A549 (cell line): ENCODE data around the gene FUCA1. TPM values are rescaled to one million over a fixed set of nuclear protein-coding genes. Genes with fewer than 3 reads are reported as not detected.
A peak's percentile ranks its signal among the peaks of the same experiment; 100 is the strongest.

Source experiments
- ATAC-seq, 2 experiments: fragments of 200-7000 bp in 1 of 2; fragments of >200 bp in 1 of 2; cut with Nextera tagmentation in 1 of 2; cut with Tn5 transposase in 1 of 2; 3 replicates each; pipeline versions ENCODE4 v1.8.0 to v1.9.1; 2018 to 2020; ENCODE audit warnings: mild to moderate bottlenecking in 1 of 2, moderate library complexity in 1 of 2
- CTCF ChIA-PET: fragments of 300-600 bp; sonication (Branson Sonifier 250); formaldehyde crosslinking; extraction: SDS; loops from one replicate; lab custom pipeline; 2021; ENCODE audit warnings: antibody characterized with exemption, inconsistent platforms; lab: Yijun Ruan, JAX
- POLR2A ChIA-PET: fragments of 350-600 bp; formaldehyde crosslinking; extraction: SDS; loops from one replicate; lab custom pipeline; 2021; ENCODE audit warnings: antibody characterized with exemption, inconsistent platforms; lab: Yijun Ruan, JAX
- DNase-seq, 2 experiments: peaks; one replicate each; pipeline versions ENCODE4 v3.0.0 to v3.0.0-alpha.2; 2011 to 2016; ENCODE audit warnings: low read depth in 1 of 2, low spot score in 1 of 2
- FAIRE-seq: peaks from 2 replicates; lab custom pipeline; 2011; peaks lifted over from hg19 to GRCh38; lab: Jason Lieb, UNC
- H3K27ac ChIP-seq, 2 experiments: fragments of >200 bp; sonication (Bioruptor Twin); formaldehyde crosslinking; 3 replicates each; pipeline ENCODE4 v1.5.1; 2016 to 2017
- H3K4me1 ChIP-seq: fragments of >200 bp; sonication (Bioruptor Twin); formaldehyde crosslinking; 3 replicates; pipeline ENCODE4 v1.6.1; 2016
- H3K4me2 ChIP-seq: fragments of >200 bp; sonication (Bioruptor Twin); formaldehyde crosslinking; 3 replicates; pipeline ENCODE4 v1.6.1; 2016
- H3K4me3 ChIP-seq: fragments of >200 bp; sonication (Bioruptor Twin); formaldehyde crosslinking; 3 replicates; pipeline ENCODE4 v1.5.1; 2016
- H3K9me3 ChIP-seq: fragments of >200 bp; sonication (Bioruptor Twin); formaldehyde crosslinking; 3 replicates; pipeline ENCODE4 v1.6.1; 2016
- CBX2 ChIP-seq: fragments of 200-600 bp; sonication (generic); IDR thresholded peaks from 2 replicates; pipeline ENCODE4 v1.6.1; 2016; ENCODE audit warnings: low read depth, mild to moderate bottlenecking, borderline replicate concordance
- CEBPB ChIP-seq, 2 experiments: fragments of >200 bp in 1 of 2; sonication (Bioruptor Twin) in 1 of 2; formaldehyde crosslinking in 1 of 2; IDR thresholded peaks; 2 replicates each; pipeline ENCODE4 v1.6.1; 2012 to 2016
- CHD4 ChIP-seq: fragments of 200-600 bp; sonication (generic); IDR thresholded peaks from 2 replicates; pipeline ENCODE4 v1.6.1; 2016; ENCODE audit warnings: antibody characterized with exemption, mild to moderate bottlenecking, borderline replicate concordance
- EHMT2 ChIP-seq: fragments of 200-600 bp; sonication (generic); IDR thresholded peaks from 2 replicates; pipeline ENCODE4 v1.6.1; 2016; ENCODE audit warnings: antibody characterized with exemption, low read depth, mild to moderate bottlenecking, moderate library complexity
- EP300 ChIP-seq, 2 experiments: fragments of >200 bp; sonication (Bioruptor Twin); formaldehyde crosslinking; IDR thresholded peaks; 2 replicates in 1 of 2; 3 replicates in 1 of 2; pipeline ENCODE4 v1.6.1; 2016 to 2017
- ESRRA ChIP-seq: fragments of 150-350 bp; IDR thresholded peaks from 2 replicates; pipeline ENCODE4 v1.6.1; 2014; ENCODE audit warnings: mild to moderate bottlenecking, low read length, borderline replicate concordance
- FOSL2 ChIP-seq, 2 experiments: fragments of 450-650 bp in 1 of 2; fragments of >200 bp in 1 of 2; sonication (Bioruptor Twin) in 1 of 2; formaldehyde crosslinking; IDR thresholded peaks; 2 replicates each; pipeline versions ENCODE4 v1.5.0 to v1.6.1; 2016 to 2020; ENCODE audit warnings: mild to moderate bottlenecking in 1 of 2, moderate library complexity in 1 of 2
- GATA3 ChIP-seq: IDR thresholded peaks from 2 replicates; pipeline ENCODE4 v1.6.1; 2012; ENCODE audit warnings: borderline replicate concordance
- HDAC2 ChIP-seq: fragments of 200-600 bp; sonication (generic); IDR thresholded peaks from 2 replicates; pipeline ENCODE4 v1.6.1; 2016
- HOXA7 ChIP-seq: fragments of 250-450 bp; sonication (Bioruptor Pico); IDR thresholded peaks from 2 replicates; pipeline ENCODE4 v1.5.0; 2020; ENCODE audit warnings: mild to moderate bottlenecking, moderate library complexity
- JUNB ChIP-seq: fragments of >200 bp; sonication (Bioruptor Twin); formaldehyde crosslinking; IDR thresholded peaks from 2 replicates; pipeline ENCODE4 v1.6.1; 2016
- KDM1A ChIP-seq: fragments of 200-600 bp; sonication (generic); IDR thresholded peaks from 2 replicates; pipeline ENCODE4 v1.6.1; 2016; ENCODE audit warnings: low read depth, mild to moderate bottlenecking
- KDM5A ChIP-seq: fragments of 200-600 bp; sonication (generic); IDR thresholded peaks from 2 replicates; pipeline ENCODE4 v1.6.1; 2016; ENCODE audit warnings: antibody characterized with exemption, mild to moderate bottlenecking
- MAZ ChIP-seq: fragments of 150-350 bp; IDR thresholded peaks from 2 replicates; pipeline ENCODE4 v1.6.1; 2014; ENCODE audit warnings: antibody characterized with exemption, low read depth, low read length, borderline replicate concordance
- MYC ChIP-seq: IDR thresholded peaks from 2 replicates; pipeline ENCODE4 v1.6.1; 2012; ENCODE audit warnings: mild to moderate bottlenecking, inconsistent platforms, low read length, improper control_type of control experiment, borderline replicate concordance
- NR3C1 ChIP-seq: fragments of >200 bp; sonication (Bioruptor Twin); formaldehyde crosslinking; IDR thresholded peaks from 3 replicates; pipeline ENCODE4 v1.6.1; 2017
- PBX3 ChIP-seq: IDR thresholded peaks from 2 replicates; pipeline ENCODE4 v1.6.1; 2012
- PHF8 ChIP-seq: fragments of 200-600 bp; sonication (generic); IDR thresholded peaks from 2 replicates; pipeline ENCODE4 v1.6.1; 2016; ENCODE audit warnings: low read depth, mild to moderate bottlenecking, antibody characterized with exemption, moderate library complexity, borderline replicate concordance
- POLR2AphosphoS2 ChIP-seq: conservative IDR thresholded peaks from 2 replicates; pipeline ENCODE4 v1.6.1; 2012; ENCODE audit warnings: low read length, improper control_type of control experiment, inconsistent platforms
- RAD21 ChIP-seq, 2 experiments: fragments of >200 bp in 1 of 2; sonication (Bioruptor Twin) in 1 of 2; formaldehyde crosslinking in 1 of 2; IDR thresholded peaks in 1 of 2; conservative IDR thresholded peaks in 1 of 2; 2 replicates in 1 of 2; 3 replicates in 1 of 2; pipeline ENCODE4 v1.6.1; 2012 to 2018; ENCODE audit warnings: inconsistent platforms in 1 of 2
- RNF2 ChIP-seq: fragments of 200-600 bp; sonication (generic); IDR thresholded peaks from 2 replicates; pipeline ENCODE4 v1.6.1; 2016; ENCODE audit warnings: low read depth, mild to moderate bottlenecking, antibody characterized with exemption, moderate library complexity, borderline replicate concordance
- ZC3H11A ChIP-seq: fragments of 450-650 bp; IDR thresholded peaks from 2 replicates; pipeline ENCODE4 v1.6.1; 2014; ENCODE audit warnings: antibody characterized with exemption, mild to moderate bottlenecking
- ZFP36 ChIP-seq: fragments of 450-650 bp; IDR thresholded peaks from 2 replicates; pipeline ENCODE4 v1.6.1; 2014; ENCODE audit warnings: borderline replicate concordance; ENCODE audit not compliant: partially characterized antibody
- WGBS: methylation state at CpG from one replicate; pipeline ENCODE4 v1.1.6; 2017; ENCODE audit errors: missing lambda C conversion rate; 5-methylcytosine and 5-hydroxymethylcytosine counted together
- polyA plus RNA-seq, 4 experiments: library from polyadenylated mRNA; depleted of rRNA in 3 of 4; stranded (reverse); fragments of >200 nt; fragmentation: RNase III in 1 of 4; extraction: RNeasy Plus Mini Kit Qiagen cat#74134 plus additional on column Dnase treatment in 1 of 4; gene quantifications; 2 replicates in 3 of 4; 3 replicates in 1 of 4; pipeline ENCODE4 v1.2.3, GENCODE V29; 2011 to 2017
- TF ChIP-seq, protein P1 (sequence below): IDR thresholded peaks from 2 replicates; pipeline ENCODE4 v1.6.1; 2012
- TF ChIP-seq, protein P2 (sequence below): fragments of 450-650 bp; IDR thresholded peaks from 2 replicates; pipeline ENCODE4 v1.6.1; 2014; ENCODE audit warnings: antibody characterized with exemption

The FUCA1 gene
- polyA plus RNA-seq, 2 of the 4 experiments (the other 2 are of a cell fraction), result 9.7 to 16.1 TPM

DNA sequence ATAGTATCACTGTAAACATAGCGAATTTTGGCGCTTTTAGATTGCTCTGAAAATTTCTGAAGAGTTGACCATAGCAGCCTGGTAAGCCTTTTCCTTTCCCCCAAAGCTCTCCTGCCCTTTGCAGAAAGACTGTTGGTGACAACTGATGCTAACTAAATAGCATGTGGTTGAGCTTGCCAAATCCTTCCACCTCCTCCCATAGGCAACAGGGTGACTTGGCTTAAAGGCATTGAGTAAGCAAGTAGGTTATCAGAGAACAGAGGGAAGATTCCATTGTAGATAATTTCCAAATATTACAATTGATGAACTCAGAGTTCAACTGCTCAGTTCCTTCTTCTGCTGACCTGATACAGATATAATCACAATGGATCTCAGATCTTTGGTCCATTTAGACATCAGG lies 22.9 kb downstream of the FUCA1 start:
- Histone ChIP-seq H3K9me3 (0 out of 3 replicates have a peak, but pooled peaks cover 4% of the 10 kb centered on the region), H3K27ac (no peak overlapping the region), H3K4me1 (no peaks in the 10 kb centered on the region)
- POLR2A ChIA-PET, result no interaction called here
- DNase-seq, result no peak
- no peak for TF ChIP-seq HDAC2
- TF ChIP-seq, all 56 proteins: peak for 0
- Histone ChIP-seq H3K4me2 (no peak overlapping the region), H3K4me3 (no peak overlapping the region)
- CTCF ChIA-PET, result no interaction called here
- 94% methylated on average over 2 of the region's 2 CpGs for WGBS
- FAIRE-seq, result no peak
- no peak for ATAC-seq

DNA sequence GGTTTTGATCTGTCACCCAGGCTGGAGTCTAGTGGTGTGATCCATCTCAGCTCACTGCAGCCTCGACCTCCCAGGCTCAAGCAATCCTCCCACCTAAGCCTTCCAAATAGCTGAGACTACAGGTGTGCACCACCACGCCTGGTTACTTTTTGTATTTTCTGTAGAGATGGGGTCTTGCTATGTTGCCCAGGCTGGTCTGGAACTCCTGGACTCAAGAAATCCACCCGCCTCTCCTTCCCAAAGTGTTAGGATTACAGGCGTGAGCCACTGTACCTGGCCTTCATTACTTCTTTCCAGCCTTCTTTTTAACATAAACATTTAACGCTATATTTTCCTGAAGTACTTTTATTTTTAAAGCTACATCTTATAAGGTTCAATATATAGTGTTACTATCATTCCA lies 24.4 kb downstream of the FUCA1 start:
- FAIRE-seq, result no peak
- ATAC-seq, result no peak
- Histone ChIP-seq H3K9me3 (0 out of 3 replicates have a peak, but pooled peaks cover 4% of the 10 kb centered on the region), H3K4me3 (no peak overlapping the region), H3K4me1 (no peaks in the 10 kb centered on the region), H3K4me2 (no peak overlapping the region), H3K27ac (no peak overlapping the region)
- TF ChIP-seq RNF2 (no peak), FOSL2 (IDR thresholded peaks at IDR 0.05) (no peak), FOSL2 (CRISPR knock-in tag; IDR thresholded peaks at IDR 0.05) (no peak), JUNB (no peak), EHMT2 (no peak), CHD4 (no peak), ESRRA (no peak), KDM5A (no peak), RAD21 (conservative IDR thresholded peaks at IDR 0.05 in 1 of 2, IDR thresholded peaks at IDR 0.05 in 1 of 2) (no peak), CBX2 (no peak), MYC (no peak), MAZ (no peak), PHF8 (no peak), ZFP36 (no peak), HOXA7 (CRISPR knock-in tag) (no peak), KDM1A (no peak), POLR2AphosphoS2 (no peak), NR3C1 (no peak), ZC3H11A (no peak), EP300 (IDR thresholded peaks at IDR 0.05) (no peak)
- TF ChIP-seq, protein P1, sequence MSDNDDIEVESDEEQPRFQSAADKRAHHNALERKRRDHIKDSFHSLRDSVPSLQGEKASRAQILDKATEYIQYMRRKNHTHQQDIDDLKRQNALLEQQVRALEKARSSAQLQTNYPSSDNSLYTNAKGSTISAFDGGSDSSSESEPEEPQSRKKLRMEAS, result no peak
- ChIA-PET CTCF (interaction anchor here (1.1 to 1.2 kb wide), 2 partner anchors 34 to 44 kb away, joined by 3 to 4 read pairs; no protein-coding TSS in a partner anchor), POLR2A (no interaction called here)
- 76% methylated on average over 5 of the region's 5 CpGs for WGBS
- no peak for DNase-seq

DNA sequence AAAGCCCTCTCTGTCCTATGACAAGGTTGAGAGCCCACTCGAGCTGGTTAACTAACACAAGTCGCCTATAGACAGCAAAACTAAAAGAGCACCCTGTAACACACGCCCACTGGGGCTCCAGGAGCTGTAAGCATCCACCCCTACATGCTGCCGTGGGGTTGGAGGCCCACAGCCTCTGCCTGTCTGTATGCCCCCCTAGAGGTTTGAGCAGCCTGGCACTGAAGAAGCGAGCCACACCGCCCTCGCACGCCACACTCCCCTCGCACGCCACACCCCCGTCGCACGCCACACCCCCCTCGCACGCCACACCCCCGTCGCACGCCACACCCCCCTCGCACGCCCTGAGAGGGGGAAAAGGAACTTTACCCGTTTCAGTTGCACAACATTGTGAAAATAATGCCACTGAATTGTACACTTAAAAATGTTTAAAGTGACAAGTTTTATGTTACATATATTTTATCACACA lies 29.7 kb downstream of the FUCA1 start:
- ATAC-seq, result peak; percentile 98 to 99
- ChIA-PET POLR2A (interaction anchor here (3.4 kb wide), 1 partner anchor 13 kb away, joined by 9 read pairs; the partner anchor contains the start of gene HMGCL), CTCF (interaction anchor here (1.1 to 1.6 kb wide), 2 partner anchors 28 to 32 kb away, joined by 3 to 7 read pairs; no protein-coding TSS in a partner anchor)
- H3K4me3 ChIP-seq, result peak overlapping the region; percentile 52
- H3K4me2 ChIP-seq, result peak overlapping the region; percentile 92
- H3K4me1 ChIP-seq, result peaks cover 6% of the 10 kb centered on the region; the same call in 1 of the 3 replicates
- under 1% methylated on average over 14 of the region's 21 CpGs for WGBS
- H3K27ac ChIP-seq, result peak overlapping the region; percentile 29 to 72; a peak in 3 of 6 replicates
- FAIRE-seq, result no peak
- TF ChIP-seq, protein P2, sequence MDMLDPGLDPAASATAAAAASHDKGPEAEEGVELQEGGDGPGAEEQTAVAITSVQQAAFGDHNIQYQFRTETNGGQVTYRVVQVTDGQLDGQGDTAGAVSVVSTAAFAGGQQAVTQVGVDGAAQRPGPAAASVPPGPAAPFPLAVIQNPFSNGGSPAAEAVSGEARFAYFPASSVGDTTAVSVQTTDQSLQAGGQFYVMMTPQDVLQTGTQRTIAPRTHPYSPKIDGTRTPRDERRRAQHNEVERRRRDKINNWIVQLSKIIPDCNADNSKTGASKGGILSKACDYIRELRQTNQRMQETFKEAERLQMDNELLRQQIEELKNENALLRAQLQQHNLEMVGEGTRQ, result no peak
- TF ChIP-seq GATA3 (no peak), PBX3 (no peak), CEBPB (IDR thresholded peaks at IDR 0.05) (peak in 1 of 2 experiments; percentile 69; a peak in 2 of 4 replicates)
- TF ChIP-seq, all 56 proteins: peak for 1
- H3K9me3 ChIP-seq, result no peaks in the 10 kb centered on the region
- DNase-seq, result peak; percentile 47 to 52
